Mucosa of stomach (tissue), 1 donor: ENCODE results near the gene GABRB1.

Source experiments
- H3K27me3 ChIP-seq: one replicate; pipeline ENCODE4 v1.7.0; 2013; ENCODE audit warnings: mild to moderate bottlenecking, low read length; ENCODE audit not compliant: control insufficient read depth, insufficient read depth
- H3K36me3 ChIP-seq: one replicate; pipeline ENCODE4 v1.7.0; 2013; ENCODE audit warnings: low read length; ENCODE audit not compliant: control insufficient read depth, insufficient read depth
- H3K4me1 ChIP-seq: one replicate; pipeline ENCODE4 v1.7.0; 2013; ENCODE audit warnings: mild to moderate bottlenecking, low read length; ENCODE audit not compliant: control insufficient read depth, insufficient read depth
- H3K4me3 ChIP-seq: one replicate; pipeline ENCODE4 v1.7.0; 2013; ENCODE audit warnings: low read length
- H3K9ac ChIP-seq: one replicate; pipeline ENCODE4 v1.7.0; 2013; ENCODE audit warnings: mild to moderate bottlenecking, low read length, moderate library complexity
- H3K9me3 ChIP-seq: one replicate; pipeline ENCODE4 v1.7.0; 2013; ENCODE audit warnings: mild to moderate bottlenecking, low read length, moderate library complexity; ENCODE audit not compliant: control insufficient read depth
- donor health status: Pancreatic carcinoma.

The GABRB1 gene

DNA sequence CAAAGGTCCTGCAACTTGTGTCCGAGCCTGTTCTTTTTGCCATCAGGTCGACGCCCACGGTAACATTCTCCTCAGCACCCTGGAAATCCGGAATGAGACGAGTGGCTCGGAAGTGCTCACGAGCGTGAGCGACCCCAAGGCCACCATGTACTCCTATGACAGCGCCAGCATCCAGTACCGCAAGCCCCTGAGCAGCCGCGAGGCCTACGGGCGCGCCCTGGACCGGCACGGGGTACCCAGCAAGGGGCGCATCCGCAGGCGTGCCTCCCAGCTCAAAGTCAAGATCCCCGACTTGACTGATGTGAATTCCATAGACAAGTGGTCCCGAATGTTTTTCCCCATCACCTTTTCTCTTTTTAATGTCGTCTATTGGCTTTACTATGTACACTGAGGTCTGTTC is 394.3 kb downstream of the GABRB1 start:
- H3K9me3 ChIP-seq, result no peaks in the 10 kb centered on the region
- no peak overlapping the region for H3K4me3 ChIP-seq
- no peaks in the 10 kb centered on the region for H3K36me3 ChIP-seq
- no peaks in the 10 kb centered on the region for H3K27me3 ChIP-seq
- H3K4me1 ChIP-seq, result no peaks in the 10 kb centered on the region
- no peak overlapping the region for H3K9ac ChIP-seq

DNA sequence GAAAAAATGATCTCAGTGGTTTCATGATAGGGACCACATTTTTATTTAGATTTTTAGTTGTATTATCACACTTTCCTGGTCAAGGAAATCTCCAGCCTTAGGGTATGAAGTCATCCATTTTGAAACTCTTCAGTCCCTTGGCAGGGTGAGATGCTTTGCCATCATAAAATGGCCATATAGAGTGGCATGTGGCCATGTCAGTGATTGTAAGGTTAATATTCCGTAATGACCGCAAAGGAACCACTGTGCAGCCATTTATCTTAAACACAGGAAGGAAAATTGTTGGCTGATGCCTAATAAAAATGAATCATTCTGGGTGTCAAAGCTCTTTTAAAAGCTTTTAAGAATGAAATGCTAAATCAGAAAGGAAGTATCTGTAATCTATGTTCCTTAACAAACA is 396.6 kb downstream of the GABRB1 start:
- H3K4me3 ChIP-seq, result no peak overlapping the region
- H3K9me3 ChIP-seq, result no peaks in the 10 kb centered on the region
- H3K9ac ChIP-seq, result no peak overlapping the region

DNA sequence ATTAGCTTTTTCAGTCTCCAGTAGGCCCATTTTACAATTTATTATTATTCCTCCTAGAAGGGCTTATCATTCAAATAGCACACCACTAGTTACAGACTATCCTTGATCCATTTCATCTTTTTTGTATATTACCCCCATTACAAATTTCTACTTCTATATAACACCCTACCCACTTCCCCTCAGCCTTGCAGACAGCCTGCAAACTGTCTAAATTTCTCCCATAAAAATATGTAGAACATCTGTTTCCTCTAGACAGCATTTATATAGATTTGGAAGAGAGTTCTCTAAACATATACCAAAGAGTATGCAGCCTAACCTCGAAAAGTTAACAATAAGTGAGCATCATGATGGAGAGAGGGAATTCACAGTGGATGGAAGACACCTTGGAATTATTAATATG is 401.4 kb downstream of the GABRB1 start:
- H3K9me3 ChIP-seq, result no peaks in the 10 kb centered on the region
- no peak overlapping the region for H3K4me3 ChIP-seq
- H3K4me1 ChIP-seq, result no peaks in the 10 kb centered on the region
- no peaks in the 10 kb centered on the region for H3K27me3 ChIP-seq
- no peaks in the 10 kb centered on the region for H3K36me3 ChIP-seq
- H3K9ac ChIP-seq, result no peak overlapping the region

More for the DNA sequence above, 396.6 kb downstream of the GABRB1 start:
- no peaks in the 10 kb centered on the region for H3K36me3 ChIP-seq
- H3K27me3 ChIP-seq, result no peaks in the 10 kb centered on the region
- H3K4me1 ChIP-seq, result no peaks in the 10 kb centered on the region

GRCh38 chr4:47434931-47435330 is 403.6 kb downstream of the GABRB1 start:
- Histone ChIP-seq H3K9me3 (no peaks in the 10 kb centered on the region), H3K27me3 (no peaks in the 10 kb centered on the region), H3K4me3 (no peak overlapping the region), H3K4me1 (no peaks in the 10 kb centered on the region), H3K9ac (no peak overlapping the region), H3K36me3 (no peaks in the 10 kb centered on the region)

DNA sequence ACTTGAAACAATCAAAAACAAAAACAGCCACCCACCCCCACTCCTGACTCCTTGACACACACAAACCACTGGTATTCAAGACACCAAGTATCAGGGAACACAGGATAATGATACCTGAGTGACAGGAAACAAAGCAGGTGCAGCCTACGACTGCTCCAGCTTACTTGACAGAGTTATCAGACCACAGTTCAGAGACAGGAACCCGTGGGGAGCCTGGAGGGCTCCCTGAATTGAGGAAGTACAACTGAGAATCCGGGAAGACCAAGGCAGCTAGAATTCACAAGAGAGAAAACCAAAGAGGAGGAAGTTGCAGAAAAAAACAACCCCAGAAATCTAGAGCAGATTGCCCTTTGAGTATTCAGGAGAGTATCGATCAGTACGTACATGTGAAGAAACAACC is 411.6 kb downstream of the GABRB1 start:
- no peaks in the 10 kb centered on the region for H3K27me3 ChIP-seq
- H3K9me3 ChIP-seq, result no peaks in the 10 kb centered on the region
- no peak overlapping the region for H3K4me3 ChIP-seq
- H3K36me3 ChIP-seq, result no peaks in the 10 kb centered on the region
- no peak overlapping the region for H3K9ac ChIP-seq
- H3K4me1 ChIP-seq, result no peaks in the 10 kb centered on the region

DNA sequence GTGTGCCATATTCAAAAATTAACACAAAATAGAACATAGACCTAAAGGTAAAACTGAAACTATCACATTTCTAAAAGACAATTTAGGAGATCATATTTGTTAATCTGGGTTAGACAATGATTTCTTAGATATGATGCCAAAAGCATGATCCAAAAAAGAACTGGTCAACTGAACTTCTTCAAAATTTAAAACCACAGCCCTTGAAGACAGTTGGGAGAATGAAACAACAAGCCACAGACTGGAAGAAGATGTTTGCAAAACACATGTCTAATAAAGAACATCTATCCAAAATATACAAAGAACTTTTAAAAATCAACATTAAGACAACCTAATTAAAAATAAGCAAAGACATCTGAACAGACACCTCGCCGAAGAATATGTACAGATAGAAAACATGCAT is 412.7 kb downstream of the GABRB1 start:
- H3K4me1 ChIP-seq, result no peaks in the 10 kb centered on the region
- H3K4me3 ChIP-seq, result no peak overlapping the region
- H3K27me3 ChIP-seq, result no peaks in the 10 kb centered on the region
- no peak overlapping the region for H3K9ac ChIP-seq
- no peaks in the 10 kb centered on the region for H3K9me3 ChIP-seq
- no peaks in the 10 kb centered on the region for H3K36me3 ChIP-seq

GRCh38 chr4:47451657-47452056 is 420.3 kb downstream of the GABRB1 start:
- Histone ChIP-seq H3K9ac (no peak overlapping the region), H3K36me3 (no peaks in the 10 kb centered on the region), H3K4me1 (no peaks in the 10 kb centered on the region), H3K4me3 (no peak overlapping the region), H3K9me3 (no peaks in the 10 kb centered on the region), H3K27me3 (no peaks in the 10 kb centered on the region)

DNA sequence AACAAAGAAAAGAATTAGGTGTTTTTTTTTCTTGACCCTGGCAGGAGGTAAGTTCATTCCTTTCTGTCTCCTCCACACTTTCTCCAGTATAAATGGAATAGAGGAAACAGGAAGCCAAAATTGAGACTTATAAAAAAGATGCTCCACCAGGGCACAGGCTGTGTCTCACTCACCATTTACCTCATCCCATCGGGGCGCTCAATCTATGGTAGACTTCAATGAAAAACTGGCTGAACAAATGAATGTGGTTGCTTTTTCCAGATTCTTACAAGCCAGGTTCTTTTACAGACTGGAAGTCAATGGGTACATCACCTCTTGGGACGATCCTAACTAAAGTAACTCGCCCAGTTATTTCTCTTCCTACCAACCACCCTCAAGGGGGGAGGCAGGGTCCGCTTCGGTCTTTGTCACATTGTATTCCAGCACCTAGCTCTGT is 431.4 kb downstream of the GABRB1 start:
- Histone ChIP-seq H3K4me3 (peak overlapping the region; percentile 87), H3K9ac (peak overlapping the region; percentile 77), H3K9me3 (no peaks in the 10 kb centered on the region), H3K36me3 (no peaks in the 10 kb centered on the region), H3K4me1 (no peaks in the 10 kb centered on the region), H3K27me3 (no peaks in the 10 kb centered on the region)

DNA sequence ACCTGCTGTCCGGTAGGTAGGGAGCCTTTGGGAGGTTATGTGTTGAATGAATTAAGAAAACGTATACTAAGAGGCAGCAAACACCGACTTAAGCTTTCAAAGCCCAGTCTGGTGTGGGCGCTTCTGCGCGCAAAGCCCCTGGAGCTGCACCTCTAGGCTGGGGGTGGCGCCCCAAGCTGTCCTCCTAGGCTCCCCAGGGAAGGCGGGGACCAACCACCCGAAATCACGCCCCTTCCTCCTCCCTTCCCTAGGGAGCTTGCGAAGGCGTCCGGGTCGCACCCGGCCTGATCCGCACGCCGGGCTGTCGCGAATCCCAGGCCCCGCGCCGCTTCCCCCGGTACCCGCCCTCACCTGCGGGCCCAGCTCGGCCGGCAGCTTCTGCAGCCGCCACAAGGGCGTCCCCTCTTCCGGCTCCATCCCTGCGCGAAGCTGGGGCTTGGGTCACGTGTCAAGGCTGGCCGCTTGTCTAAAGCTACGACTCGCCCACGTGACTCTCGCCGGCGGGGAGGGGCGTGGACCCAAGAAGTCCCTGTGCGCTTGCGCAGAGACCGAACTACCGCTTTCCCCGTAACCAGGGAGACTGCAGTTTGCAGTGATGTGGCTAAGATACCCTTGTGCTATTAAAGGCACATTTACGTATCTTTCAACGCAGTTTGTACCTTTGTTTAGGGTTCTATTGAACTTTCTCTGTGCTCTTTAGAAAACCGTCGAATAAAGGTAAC is 432.0 kb downstream of the GABRB1 start, which contains the start of gene COMMD8:
Gene COMMD8 (minus strand): TSS at position 468 of the 722 bp plus-strand sequence. CDS start 51 bp downstream, at position 417.
- Histone ChIP-seq H3K9me3 (no peaks in the 10 kb centered on the region), H3K36me3 (no peaks in the 10 kb centered on the region), H3K4me1 (no peaks in the 10 kb centered on the region), H3K9ac (peak within 1 kb of the TSS; percentile 77), H3K27me3 (no peaks in the 10 kb centered on the region), H3K4me3 (peak within 1 kb of the TSS; percentile 87)

- Histone ChIP-seq H3K4me1 (no peaks in the 10 kb centered on the region), H3K4me3 (no peak overlapping the region), H3K9ac (no peak overlapping the region), H3K27me3 (no peaks in the 10 kb centered on the region), H3K36me3 (no peaks in the 10 kb centered on the region), H3K9me3 (no peaks in the 10 kb centered on the region)
Observed at GRCh38 chr4:47465004-47465403, 433.6 kb downstream of the GABRB1 start.

DNA sequence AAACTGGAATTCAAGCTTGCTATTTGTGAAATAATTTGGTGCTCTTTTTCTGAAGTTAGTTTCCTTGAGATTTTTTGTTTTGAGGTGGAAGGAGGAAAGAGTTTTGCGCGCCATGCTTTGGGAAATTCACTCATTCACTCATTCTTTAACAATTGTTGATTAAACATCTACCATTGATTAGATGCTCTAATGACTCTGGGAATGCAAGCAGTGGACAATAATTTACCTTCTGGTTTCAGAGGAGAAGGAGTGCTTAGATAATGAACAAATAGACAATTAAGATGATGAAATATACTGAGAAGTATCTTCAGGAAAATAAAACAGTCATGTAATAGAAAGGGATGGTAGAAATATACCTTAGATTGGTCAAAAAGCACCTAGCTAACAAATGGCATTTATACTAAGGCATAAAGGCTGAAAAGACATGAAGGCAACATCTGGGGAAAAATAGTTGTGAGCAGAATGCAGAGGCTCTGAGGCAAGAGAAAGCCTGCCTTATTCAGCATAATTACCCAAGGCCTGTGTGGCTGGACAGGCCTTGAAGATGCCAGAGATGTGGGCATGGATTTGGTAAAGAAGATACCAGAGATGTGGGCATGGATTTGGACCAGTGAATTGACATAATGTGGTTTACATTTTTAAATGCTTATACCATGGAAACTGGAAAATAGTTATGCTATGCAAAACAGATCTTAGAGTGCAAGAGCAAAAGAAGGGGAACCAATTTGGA is 434.9 kb downstream of the GABRB1 start:
- no peaks in the 10 kb centered on the region for H3K36me3 ChIP-seq
- no peak overlapping the region for H3K9ac ChIP-seq
- no peaks in the 10 kb centered on the region for H3K4me1 ChIP-seq
- H3K9me3 ChIP-seq, result no peaks in the 10 kb centered on the region
- no peaks in the 10 kb centered on the region for H3K27me3 ChIP-seq
- no peak overlapping the region for H3K4me3 ChIP-seq

- no peak overlapping the region for H3K9ac ChIP-seq
- no peak overlapping the region for H3K4me3 ChIP-seq
- H3K36me3 ChIP-seq, result no peaks in the 10 kb centered on the region
- H3K9me3 ChIP-seq, result no peaks in the 10 kb centered on the region
- H3K4me1 ChIP-seq, result no peaks in the 10 kb centered on the region
- H3K27me3 ChIP-seq, result no peaks in the 10 kb centered on the region
Observed at GRCh38 chr4:47468706-47469365, 437.5 kb downstream of the GABRB1 start.
